Body of pancreas (tissue), 4 donors: ENCODE data around the gene STPG4. TPM values are rescaled to one million over a fixed set of nuclear protein-coding genes. Genes with fewer than 3 reads are reported as not detected.
A peak's percentile ranks its signal among the peaks of the same experiment; 100 is the strongest.

ENCODE experiments used
- ATAC-seq: fragments of 150-250 bp; one replicate; pipeline ENCODE4 v1.9.1; 2016
- DNase-seq, 4 donors: peaks; one replicate each; pipeline ENCODE4 v3.0.0-alpha.2; 2019
- H3K27ac ChIP-seq, 4 donors: fragments of 200-600 bp; sonication (generic); 1 replicate in 3 of 4; 2 replicates in 1 of 4; pipeline versions ENCODE4 v1.5.1 to v1.6.1; 2016 to 2019; ENCODE audit warnings: mild to moderate bottlenecking in 1 of 4, mixed read lengths in 1 of 4, moderate library complexity in 1 of 4
- H3K27me3 ChIP-seq, 2 donors: fragments of 200-600 bp; sonication (generic); one replicate each; pipeline ENCODE4 v1.6.0; 2016; ENCODE audit warnings: mild to moderate bottlenecking in 1 of 2
- H3K36me3 ChIP-seq, 2 donors: fragments of 200-600 bp; sonication (generic); replicated peaks in 1 of 2; 2 replicates each; pipeline ENCODE4 v1.5.1; 2016; ENCODE audit warnings: low read depth in 2 of 2; ENCODE audit not compliant: insufficient read depth in 1 of 2
- H3K4me1 ChIP-seq: fragments of 200-600 bp; sonication (generic); one replicate; pipeline ENCODE4 v1.6.0; 2016
- H3K4me3 ChIP-seq, 2 donors: fragments of 200-600 bp; sonication (generic); 1 replicate in 1 of 2; 2 replicates in 1 of 2; pipeline ENCODE4 v1.5.1; 2016 to 2019
- H3K9me3 ChIP-seq, 3 donors: fragments of 200-600 bp; sonication (generic); 1 replicate in 2 of 3; 2 replicates in 1 of 3; pipeline ENCODE4 v1.5.1; 2016
- CTCF ChIP-seq, 7 experiments: fragments of 450-650 bp in 4 of 7; fragments of 200-600 bp in 3 of 7; sonication (generic) in 3 of 7; IDR thresholded peaks; one replicate each; pipeline ENCODE4 v1.5.1; 2016 to 2019; ENCODE audit warnings: antibody characterized with exemption in 7 of 7
- POLR2A ChIP-seq, 3 donors: fragments of 450-650 bp; IDR thresholded peaks; one replicate each; pipeline ENCODE4 v1.6.1; 2016; ENCODE audit warnings: antibody characterized with exemption in 3 of 3, mild to moderate bottlenecking in 2 of 3
- WGBS, 2 donors: methylation state at CpG; one replicate each; pipeline ENCODE4 v1.1.5; 2017; 5-methylcytosine and 5-hydroxymethylcytosine counted together
- intact Hi-C: fragments of 100-400 bp; cut with DNase I; formaldehyde crosslinking; loops from one replicate; pipeline ENCODE4 v1.15.1; 2023
- total RNA-seq, 2 donors: library from RNA; depleted of rRNA; stranded (reverse); fragments of >200 nt; gene quantifications; one replicate each; pipeline ENCODE4 v1.1.0, GENCODE V29; 2016

Gene STPG4
- total RNA-seq, 2 donors from 2014 or later = not detected

- H3K27me3 ChIP-seq = no peaks in the 10 kb centered on the region
- ATAC-seq = no peak
- peaks cover 36% of the 10 kb centered on the region for H3K4me1 ChIP-seq
- no peak overlapping the region for H3K4me3 ChIP-seq
- no peaks in the 10 kb centered on the region for H3K36me3 ChIP-seq
- no peak for DNase-seq
- H3K9me3 ChIP-seq = no peaks in the 10 kb centered on the region
- WGBS, 2 donors = 77 to 78% methylated on average over 4 to 6 of the region's 6 CpGs
- intact Hi-C loops = no loop called here
- H3K27ac ChIP-seq = no peak overlapping the region
- no peak for TF ChIP-seq CTCF (IDR thresholded peaks at IDR 0.05)
- no peak for TF ChIP-seq POLR2A (IDR thresholded peaks at IDR 0.05)
Measured at GRCh38 chr2:47083005-47083404, 72.1 kb downstream of the STPG4 start.

- ATAC-seq = no peak
- Histone ChIP-seq H3K9me3 (no peaks in the 10 kb centered on the region), H3K4me1 (peaks cover 48% of the 10 kb centered on the region), H3K27me3 (no peaks in the 10 kb centered on the region), H3K4me3 (no peak overlapping the region), H3K27ac (no peak overlapping the region), H3K36me3 (no peaks in the 10 kb centered on the region)
- intact Hi-C loops = no loop called here
- no peak for DNase-seq
- WGBS, 2 donors = 89 to 99% methylated on average over 6 to 7 of the region's 7 CpGs
- TF ChIP-seq POLR2A (IDR thresholded peaks at IDR 0.05) (no peak), CTCF (IDR thresholded peaks at IDR 0.05) (no peak)
Measured at GRCh38 chr2:47080888-47081301, 74.2 kb downstream of the STPG4 start.

- H3K27me3 ChIP-seq = no peaks in the 10 kb centered on the region
- H3K4me3 ChIP-seq = no peak overlapping the region
- no peaks in the 10 kb centered on the region for H3K36me3 ChIP-seq
- H3K4me1 ChIP-seq = peaks cover 42% of the 10 kb centered on the region
- WGBS, 2 donors = 61 to 79% methylated on average over 8 to 11 of the region's 11 CpGs
- H3K27ac ChIP-seq = peak overlapping the region in 2 of 4 donors; percentile 64
- ATAC-seq = no peak
- no peaks in the 10 kb centered on the region for H3K9me3 ChIP-seq
- no peak for TF ChIP-seq POLR2A (IDR thresholded peaks at IDR 0.05)
- DNase-seq = peak in 1 of 4 donors; percentile 43
- intact Hi-C loops = no loop called here
Measured at GRCh38 chr2:47079515-47080412, 75.3 kb downstream of the STPG4 start.

GRCh38 chr2:47078541-47079482 lies 76.3 kb downstream of the STPG4 start:
- no peak for TF ChIP-seq CTCF (IDR thresholded peaks at IDR 0.05)
- TF ChIP-seq POLR2A (IDR thresholded peaks at IDR 0.05) = no peak
- H3K36me3 ChIP-seq = peaks cover 0 to 3% of the 10 kb centered on the region in 2 donors
- H3K27ac ChIP-seq = peak overlapping the region; percentile 26 to 64 (median 58)
- no peaks in the 10 kb centered on the region for H3K9me3 ChIP-seq
- peaks cover 42% of the 10 kb centered on the region for H3K4me1 ChIP-seq
- DNase-seq = peak in 1 of 4 donors; percentile 40
- 69 to 77% methylated on average over 13 to 17 of the region's 17 CpGs for WGBS, 2 donors
- H3K27me3 ChIP-seq = no peaks in the 10 kb centered on the region
- intact Hi-C loops = no loop called here
- H3K4me3 ChIP-seq = no peak overlapping the region
- ATAC-seq = peak; percentile 55
